HG02642 (cell line): Measurements from ENCODE around the gene APBA1.
"Not testable (repeated sequence)": the region's sequence is repeated elsewhere in the genome, so short reads cannot be mapped to it uniquely, and the experiment has no call there.

ENCODE experiments used
- ATAC-seq: cut with Tn5 transposase; IDR thresholded peaks from one replicate; pipeline ENCODE4 v1.9.1; 2021; ENCODE audit warnings: mild to moderate bottlenecking; ENCODE audit not compliant: unreplicated experiment, poor library complexity

APBA1 gene

GRCh38 chr9:69454321-69454720, 217.8 kb downstream of the APBA1 start:
- ATAC-seq, result no peak

- no peak for ATAC-seq
These were observed 218.4 kb downstream of the APBA1 start for GRCh38 chr9:69453746-69454145.

- no peak for ATAC-seq
These were observed 219.9 kb downstream of the APBA1 start for GRCh38 chr9:69452110-69452782.

GRCh38 chr9:69446496-69446895, 225.7 kb downstream of the APBA1 start:
- ATAC-seq, result no peak

- no peak for ATAC-seq
These were observed 226.9 kb downstream of the APBA1 start for GRCh38 chr9:69445251-69445650.

- no peak for ATAC-seq
These were observed 227.4 kb downstream of the APBA1 start for GRCh38 chr9:69444791-69445190.

GRCh38 chr9:69444021-69444420, 228.2 kb downstream of the APBA1 start:
- no peak for ATAC-seq

GRCh38 chr9:69443178-69443577, 229.0 kb downstream of the APBA1 start:
- ATAC-seq, result no peak

- no peak for ATAC-seq
These were observed 229.7 kb downstream of the APBA1 start for GRCh38 chr9:69442486-69442885.

GRCh38 chr9:69440254-69440955, 231.8 kb downstream of the APBA1 start:
- not testable (repeated sequence) for ATAC-seq

- ATAC-seq, result not testable (repeated sequence)
These were observed 232.5 kb downstream of the APBA1 start for GRCh38 chr9:69439654-69440053.

GRCh38 chr9:69433968-69434367, 238.2 kb downstream of the APBA1 start:
- no peak for ATAC-seq

- no peak for ATAC-seq
These were observed 238.8 kb downstream of the APBA1 start for GRCh38 chr9:69433392-69433791.

- no peak for ATAC-seq
These were observed 239.5 kb downstream of the APBA1 start for GRCh38 chr9:69432623-69433022.

GRCh38 chr9:69431777-69432176, 240.4 kb downstream of the APBA1 start:
- no peak for ATAC-seq

GRCh38 chr9:69431203-69431602, 241.0 kb downstream of the APBA1 start:
- ATAC-seq, result no peak

- no peak for ATAC-seq
These were observed 242.0 kb downstream of the APBA1 start for GRCh38 chr9:69430206-69430605.

- ATAC-seq, result no peak
These were observed 242.9 kb downstream of the APBA1 start for GRCh38 chr9:69429281-69429680.

GRCh38 chr9:69428017-69428785, 244.0 kb downstream of the APBA1 start:
- ATAC-seq, result no peak

- ATAC-seq, result no peak
These were observed 244.9 kb downstream of the APBA1 start for GRCh38 chr9:69427286-69427685.

GRCh38 chr9:69425136-69425801, 246.9 kb downstream of the APBA1 start:
- ATAC-seq, result no peak
